Measurements from ENCODE around the gene FHOD1. TPM values are rescaled to one million over a fixed set of nuclear protein-coding genes. Genes with fewer than 3 reads are reported as not detected.

Gene FHOD1
- total and polyA plus RNA-seq, 9 of the 15 experiments (the other 6 are each of a cell fraction or from before 2014, with no cell fraction given) = 18.7 to 126 (median 32.3) TPM

- no peak for TF ChIP-seq PATZ1 (CRISPR knock-in tag; IDR thresholded peaks at IDR 0.05; ENCODE audit: borderline replicate concordance)
- no peak for TF ChIP-seq THRAP3 (IDR thresholded peaks at IDR 0.05; ENCODE audit: borderline replicate concordance)
- no peak for TF ChIP-seq SAP30 (IDR thresholded peaks at IDR 0.05; ENCODE audit: borderline replicate concordance, insufficient read depth, low read depth, low read length, poor library complexity, severe bottlenecking)
- TF ChIP-seq TEAD2 (tag; IDR thresholded peaks at IDR 0.05) = 0 out of 2 replicates have a peak, but pooled peaks have one; percentile 22
- TF ChIP-seq ZC3H8 (IDR thresholded peaks at IDR 0.05) = no peak
- TF ChIP-seq ATF2 (CRISPR knock-in tag; IDR thresholded peaks at IDR 0.05) = no peak
- no peak for TF ChIP-seq ZNF197 (CRISPR knock-in tag; IDR thresholded peaks at IDR 0.05; ENCODE audit: low read depth)
- TF ChIP-seq PREB (CRISPR knock-in tag; IDR thresholded peaks at IDR 0.05) = no peak
- TF ChIP-seq SMARCC2 (IDR thresholded peaks at IDR 0.05; ENCODE audit: low read depth) = peak; percentile 41; the same call in 1 of the 2 replicates
- TF ChIP-seq, protein P1, sequence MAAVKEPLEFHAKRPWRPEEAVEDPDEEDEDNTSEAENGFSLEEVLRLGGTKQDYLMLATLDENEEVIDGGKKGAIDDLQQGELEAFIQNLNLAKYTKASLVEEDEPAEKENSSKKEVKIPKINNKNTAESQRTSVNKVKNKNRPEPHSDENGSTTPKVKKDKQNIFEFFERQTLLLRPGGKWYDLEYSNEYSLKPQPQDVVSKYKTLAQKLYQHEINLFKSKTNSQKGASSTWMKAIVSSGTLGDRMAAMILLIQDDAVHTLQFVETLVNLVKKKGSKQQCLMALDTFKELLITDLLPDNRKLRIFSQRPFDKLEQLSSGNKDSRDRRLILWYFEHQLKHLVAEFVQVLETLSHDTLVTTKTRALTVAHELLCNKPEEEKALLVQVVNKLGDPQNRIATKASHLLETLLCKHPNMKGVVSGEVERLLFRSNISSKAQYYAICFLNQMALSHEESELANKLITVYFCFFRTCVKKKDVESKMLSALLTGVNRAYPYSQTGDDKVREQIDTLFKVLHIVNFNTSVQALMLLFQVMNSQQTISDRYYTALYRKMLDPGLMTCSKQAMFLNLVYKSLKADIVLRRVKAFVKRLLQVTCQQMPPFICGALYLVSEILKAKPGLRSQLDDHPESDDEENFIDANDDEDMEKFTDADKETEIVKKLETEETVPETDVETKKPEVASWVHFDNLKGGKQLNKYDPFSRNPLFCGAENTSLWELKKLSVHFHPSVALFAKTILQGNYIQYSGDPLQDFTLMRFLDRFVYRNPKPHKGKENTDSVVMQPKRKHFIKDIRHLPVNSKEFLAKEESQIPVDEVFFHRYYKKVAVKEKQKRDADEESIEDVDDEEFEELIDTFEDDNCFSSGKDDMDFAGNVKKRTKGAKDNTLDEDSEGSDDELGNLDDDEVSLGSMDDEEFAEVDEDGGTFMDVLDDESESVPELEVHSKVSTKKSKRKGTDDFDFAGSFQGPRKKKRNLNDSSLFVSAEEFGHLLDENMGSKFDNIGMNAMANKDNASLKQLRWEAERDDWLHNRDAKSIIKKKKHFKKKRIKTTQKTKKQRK (IDR thresholded peaks at IDR 0.05; ENCODE audit: borderline replicate concordance, low read depth, low read length) = no peak
- TF ChIP-seq, protein P2, sequence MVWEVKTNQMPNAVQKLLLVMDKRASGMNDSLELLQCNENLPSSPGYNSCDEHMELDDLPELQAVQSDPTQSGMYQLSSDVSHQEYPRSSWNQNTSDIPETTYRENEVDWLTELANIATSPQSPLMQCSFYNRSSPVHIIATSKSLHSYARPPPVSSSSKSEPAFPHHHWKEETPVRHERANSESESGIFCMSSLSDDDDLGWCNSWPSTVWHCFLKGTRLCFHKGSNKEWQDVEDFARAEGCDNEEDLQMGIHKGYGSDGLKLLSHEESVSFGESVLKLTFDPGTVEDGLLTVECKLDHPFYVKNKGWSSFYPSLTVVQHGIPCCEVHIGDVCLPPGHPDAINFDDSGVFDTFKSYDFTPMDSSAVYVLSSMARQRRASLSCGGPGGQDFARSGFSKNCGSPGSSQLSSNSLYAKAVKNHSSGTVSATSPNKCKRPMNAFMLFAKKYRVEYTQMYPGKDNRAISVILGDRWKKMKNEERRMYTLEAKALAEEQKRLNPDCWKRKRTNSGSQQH (CRISPR knock-in tag; IDR thresholded peaks at IDR 0.05) = no peak
- no peak for TF ChIP-seq ZNF75A (CRISPR knock-in tag; IDR thresholded peaks at IDR 0.05)
- no peak for TF ChIP-seq MXI1 (IDR thresholded peaks at IDR 0.05; ENCODE audit: low read depth, low read length)
- TF ChIP-seq, protein P3, sequence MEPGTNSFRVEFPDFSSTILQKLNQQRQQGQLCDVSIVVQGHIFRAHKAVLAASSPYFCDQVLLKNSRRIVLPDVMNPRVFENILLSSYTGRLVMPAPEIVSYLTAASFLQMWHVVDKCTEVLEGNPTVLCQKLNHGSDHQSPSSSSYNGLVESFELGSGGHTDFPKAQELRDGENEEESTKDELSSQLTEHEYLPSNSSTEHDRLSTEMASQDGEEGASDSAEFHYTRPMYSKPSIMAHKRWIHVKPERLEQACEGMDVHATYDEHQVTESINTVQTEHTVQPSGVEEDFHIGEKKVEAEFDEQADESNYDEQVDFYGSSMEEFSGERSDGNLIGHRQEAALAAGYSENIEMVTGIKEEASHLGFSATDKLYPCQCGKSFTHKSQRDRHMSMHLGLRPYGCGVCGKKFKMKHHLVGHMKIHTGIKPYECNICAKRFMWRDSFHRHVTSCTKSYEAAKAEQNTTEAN (CRISPR knock-in tag; IDR thresholded peaks at IDR 0.05) = no peak
Measured at GRCh38 chr16:67241008-67241900, 6.0 kb downstream of the FHOD1 start (continued).

Measured in K562 (cell line).